ENCODE results near the gene FGF6.

The FGF6 gene

GRCh38 chr12:4447151-4447550, 1.5 kb upstream of the FGF6 start:
- H3K27me3 ChIP-seq (ENCODE audit: control insufficient read depth, insufficient read depth, low read length): no peaks in the 10 kb centered on the region
- peaks cover 16% of the 10 kb centered on the region for H3K4me1 ChIP-seq (ENCODE audit: control insufficient read depth, insufficient read depth, low read length)
- H3K4me3 ChIP-seq (ENCODE audit: low read length): no peak overlapping the region
- no peaks in the 10 kb centered on the region for H3K9me3 ChIP-seq (ENCODE audit: control insufficient read depth, insufficient read depth, low read length)
- no peak overlapping the region for H3K27ac ChIP-seq (ENCODE audit: low read length)
- DNase-seq (ENCODE audit: low read depth, low spot score): no peak
- WGBS (ENCODE audit: insufficient coverage, insufficient read length): no CpG with 5 or more reads among the region's 3 CpGs
- no peaks in the 10 kb centered on the region for H3K36me3 ChIP-seq (ENCODE audit: control insufficient read depth, insufficient read depth, low read length)

GRCh38 chr12:4446335-4446734, 720 bp upstream of the FGF6 start:
- no CpG with 5 or more reads among the region's 2 CpGs for WGBS (ENCODE audit: insufficient coverage, insufficient read length)
- H3K4me3 ChIP-seq (ENCODE audit: low read length): no peak overlapping the region
- H3K27ac ChIP-seq (ENCODE audit: low read length): no peak overlapping the region
- no peaks in the 10 kb centered on the region for H3K27me3 ChIP-seq (ENCODE audit: control insufficient read depth, insufficient read depth, low read length)
- peaks cover 22% of the 10 kb centered on the region for H3K4me1 ChIP-seq (ENCODE audit: control insufficient read depth, insufficient read depth, low read length)
- H3K36me3 ChIP-seq (ENCODE audit: control insufficient read depth, insufficient read depth, low read length): no peaks in the 10 kb centered on the region
- H3K9me3 ChIP-seq (ENCODE audit: control insufficient read depth, insufficient read depth, low read length): no peaks in the 10 kb centered on the region
- DNase-seq (ENCODE audit: low read depth, low spot score): no peak

- no peaks in the 10 kb centered on the region for H3K9me3 ChIP-seq (ENCODE audit: control insufficient read depth, insufficient read depth, low read length)
- H3K4me3 ChIP-seq (ENCODE audit: low read length): no peak overlapping the region
- no CpG with 5 or more reads among the region's 8 CpGs for WGBS (ENCODE audit: insufficient coverage, insufficient read length)
- DNase-seq (ENCODE audit: low read depth, low spot score): no peak
- H3K36me3 ChIP-seq (ENCODE audit: control insufficient read depth, insufficient read depth, low read length): no peaks in the 10 kb centered on the region
- H3K4me1 ChIP-seq (ENCODE audit: control insufficient read depth, insufficient read depth, low read length): peaks cover 17% of the 10 kb centered on the region
- H3K27me3 ChIP-seq (ENCODE audit: control insufficient read depth, insufficient read depth, low read length): no peaks in the 10 kb centered on the region
- H3K27ac ChIP-seq (ENCODE audit: low read length): no peak overlapping the region
Observed at GRCh38 chr12:4444031-4444430, 1.6 kb downstream of the FGF6 start.

GRCh38 chr12:4443616-4444015, 2.0 kb downstream of the FGF6 start:
- no CpG with 5 or more reads among the region's 17 CpGs for WGBS (ENCODE audit: insufficient coverage, insufficient read length)

GRCh38 chr12:4441355-4442335, 4.0 kb downstream of the FGF6 start:
- Histone ChIP-seq H3K4me3 (ENCODE audit: low read length) (no peak overlapping the region), H3K27ac (ENCODE audit: low read length) (no peak overlapping the region), H3K4me1 (ENCODE audit: control insufficient read depth, insufficient read depth, low read length) (peaks cover 15% of the 10 kb centered on the region), H3K9me3 (ENCODE audit: control insufficient read depth, insufficient read depth, low read length) (no peaks in the 10 kb centered on the region), H3K27me3 (ENCODE audit: control insufficient read depth, insufficient read depth, low read length) (no peaks in the 10 kb centered on the region), H3K36me3 (ENCODE audit: control insufficient read depth, insufficient read depth, low read length) (no peaks in the 10 kb centered on the region)
- WGBS (ENCODE audit: insufficient coverage, insufficient read length): no CpG with 5 or more reads among the region's 19 CpGs
- no peak for DNase-seq (ENCODE audit: low read depth, low spot score)

More at GRCh38 chr12:4443616-4444015, 2.0 kb downstream of the FGF6 start:
- Histone ChIP-seq H3K4me1 (ENCODE audit: control insufficient read depth, insufficient read depth, low read length) (peaks cover 15% of the 10 kb centered on the region), H3K9me3 (ENCODE audit: control insufficient read depth, insufficient read depth, low read length) (no peaks in the 10 kb centered on the region), H3K4me3 (ENCODE audit: low read length) (no peak overlapping the region), H3K27ac (ENCODE audit: low read length) (no peak overlapping the region), H3K27me3 (ENCODE audit: control insufficient read depth, insufficient read depth, low read length) (no peaks in the 10 kb centered on the region), H3K36me3 (ENCODE audit: control insufficient read depth, insufficient read depth, low read length) (no peaks in the 10 kb centered on the region)
- no peak for DNase-seq (ENCODE audit: low read depth, low spot score)

GRCh38 chr12:4440187-4440941, 5.3 kb downstream of the FGF6 start:
- no CpG with 5 or more reads among the region's 5 CpGs for WGBS (ENCODE audit: insufficient coverage, insufficient read length)
- peaks cover 15% of the 10 kb centered on the region for H3K4me1 ChIP-seq (ENCODE audit: control insufficient read depth, insufficient read depth, low read length)
- H3K27ac ChIP-seq (ENCODE audit: low read length): no peak overlapping the region
- DNase-seq (ENCODE audit: low read depth, low spot score): no peak
- no peaks in the 10 kb centered on the region for H3K9me3 ChIP-seq (ENCODE audit: control insufficient read depth, insufficient read depth, low read length)
- H3K27me3 ChIP-seq (ENCODE audit: control insufficient read depth, insufficient read depth, low read length): no peaks in the 10 kb centered on the region
- no peak overlapping the region for H3K4me3 ChIP-seq (ENCODE audit: low read length)
- H3K36me3 ChIP-seq (ENCODE audit: control insufficient read depth, insufficient read depth, low read length): no peaks in the 10 kb centered on the region

GRCh38 chr12:4439736-4440135, 5.9 kb downstream of the FGF6 start:
- no peak for DNase-seq (ENCODE audit: low read depth, low spot score)
- Histone ChIP-seq H3K27me3 (ENCODE audit: control insufficient read depth, insufficient read depth, low read length) (no peaks in the 10 kb centered on the region), H3K4me1 (ENCODE audit: control insufficient read depth, insufficient read depth, low read length) (peaks cover 15% of the 10 kb centered on the region), H3K9me3 (ENCODE audit: control insufficient read depth, insufficient read depth, low read length) (no peaks in the 10 kb centered on the region), H3K27ac (ENCODE audit: low read length) (no peak overlapping the region), H3K4me3 (ENCODE audit: low read length) (no peak overlapping the region), H3K36me3 (ENCODE audit: control insufficient read depth, insufficient read depth, low read length) (no peaks in the 10 kb centered on the region)
- no CpG with 5 or more reads among the region's 5 CpGs for WGBS (ENCODE audit: insufficient coverage, insufficient read length)

GRCh38 chr12:4438834-4439596, 6.6 kb downstream of the FGF6 start:
- Histone ChIP-seq H3K4me3 (ENCODE audit: low read length) (no peak overlapping the region), H3K27ac (ENCODE audit: low read length) (no peak overlapping the region), H3K9me3 (ENCODE audit: control insufficient read depth, insufficient read depth, low read length) (no peaks in the 10 kb centered on the region), H3K36me3 (ENCODE audit: control insufficient read depth, insufficient read depth, low read length) (no peaks in the 10 kb centered on the region), H3K27me3 (ENCODE audit: control insufficient read depth, insufficient read depth, low read length) (no peaks in the 10 kb centered on the region), H3K4me1 (ENCODE audit: control insufficient read depth, insufficient read depth, low read length) (peaks cover 15% of the 10 kb centered on the region)
- DNase-seq (ENCODE audit: low read depth, low spot score): no peak
- WGBS (ENCODE audit: insufficient coverage, insufficient read length): 100% methylated on average over 6 of the region's 14 CpGs

- no peak for DNase-seq (ENCODE audit: low read depth, low spot score)
- no CpG with 5 or more reads among the region's 6 CpGs for WGBS (ENCODE audit: insufficient coverage, insufficient read length)
- Histone ChIP-seq H3K4me3 (ENCODE audit: low read length) (no peak overlapping the region), H3K36me3 (ENCODE audit: control insufficient read depth, insufficient read depth, low read length) (no peaks in the 10 kb centered on the region), H3K9me3 (ENCODE audit: control insufficient read depth, insufficient read depth, low read length) (no peaks in the 10 kb centered on the region), H3K4me1 (ENCODE audit: control insufficient read depth, insufficient read depth, low read length) (peaks cover 3% of the 10 kb centered on the region; the same call in 1 of the 2 replicates), H3K27ac (ENCODE audit: low read length) (no peak overlapping the region), H3K27me3 (ENCODE audit: control insufficient read depth, insufficient read depth, low read length) (no peaks in the 10 kb centered on the region)
Observed at GRCh38 chr12:4435537-4435936, 10.1 kb downstream of the FGF6 start.
